OCI-LY1 (cell line): ENCODE measurements around the gene RAB7B.

Experiments used
- EZH2 ChIP-seq: fragments of 200-600 bp; sonication (generic), shearing (Covaris generic); IDR thresholded peaks from 2 replicates; pipeline ENCODE4 v1.8.0; 2017; ENCODE audit warnings: borderline replicate concordance, mixed run types, mild to moderate bottlenecking, antibody characterized with exemption, low read length, moderate library complexity, mixed read lengths
- TF ChIP-seq, protein P1 (sequence below): fragments of 200-600 bp; sonication (generic), shearing (Covaris generic); IDR thresholded peaks from 2 replicates; pipeline ENCODE4 v1.5.1; 2017; ENCODE audit warnings: mild to moderate bottlenecking, antibody characterized with exemption, low read length, moderate library complexity, mixed read lengths

DNA sequence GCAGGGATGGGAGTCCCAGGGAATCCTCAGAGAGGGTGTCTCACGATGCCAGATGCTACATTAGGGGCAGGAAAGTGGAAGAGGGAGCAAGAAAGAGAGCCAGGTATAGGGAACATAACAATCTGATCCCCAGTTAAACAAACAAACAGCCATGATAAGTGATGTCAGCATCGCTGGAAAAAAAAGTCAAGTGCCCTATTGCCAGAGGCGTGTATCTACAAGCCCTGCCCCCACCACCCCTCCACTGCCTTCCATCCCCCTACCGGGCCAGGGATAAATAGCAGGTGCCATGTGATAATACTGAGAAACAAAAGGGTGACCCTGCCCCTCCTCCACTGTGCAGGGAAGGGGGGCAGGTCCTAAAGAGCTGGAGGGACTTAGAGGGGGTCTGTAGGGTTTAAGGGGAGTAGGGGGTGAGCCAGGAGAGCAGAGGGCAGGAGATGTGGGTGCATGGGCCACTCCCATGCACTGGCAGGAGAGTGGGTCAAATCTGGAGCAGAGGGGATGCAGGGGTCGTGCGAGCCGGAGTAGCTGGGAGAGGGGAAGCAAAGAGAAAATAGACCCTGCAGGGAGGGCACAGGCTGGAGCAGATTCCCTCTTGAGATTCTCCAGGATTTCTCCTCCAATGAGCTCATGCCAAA, 63.4 kb downstream of the RAB7B start:
- TF ChIP-seq, protein P1, sequence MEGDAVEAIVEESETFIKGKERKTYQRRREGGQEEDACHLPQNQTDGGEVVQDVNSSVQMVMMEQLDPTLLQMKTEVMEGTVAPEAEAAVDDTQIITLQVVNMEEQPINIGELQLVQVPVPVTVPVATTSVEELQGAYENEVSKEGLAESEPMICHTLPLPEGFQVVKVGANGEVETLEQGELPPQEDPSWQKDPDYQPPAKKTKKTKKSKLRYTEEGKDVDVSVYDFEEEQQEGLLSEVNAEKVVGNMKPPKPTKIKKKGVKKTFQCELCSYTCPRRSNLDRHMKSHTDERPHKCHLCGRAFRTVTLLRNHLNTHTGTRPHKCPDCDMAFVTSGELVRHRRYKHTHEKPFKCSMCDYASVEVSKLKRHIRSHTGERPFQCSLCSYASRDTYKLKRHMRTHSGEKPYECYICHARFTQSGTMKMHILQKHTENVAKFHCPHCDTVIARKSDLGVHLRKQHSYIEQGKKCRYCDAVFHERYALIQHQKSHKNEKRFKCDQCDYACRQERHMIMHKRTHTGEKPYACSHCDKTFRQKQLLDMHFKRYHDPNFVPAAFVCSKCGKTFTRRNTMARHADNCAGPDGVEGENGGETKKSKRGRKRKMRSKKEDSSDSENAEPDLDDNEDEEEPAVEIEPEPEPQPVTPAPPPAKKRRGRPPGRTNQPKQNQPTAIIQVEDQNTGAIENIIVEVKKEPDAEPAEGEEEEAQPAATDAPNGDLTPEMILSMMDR, result peak; percentile 19; the same call in 1 of the 2 replicates
- no peak for TF ChIP-seq EZH2
